Suppressor macrophage (primary cell): ENCODE results near the gene TBC1D2B.
"Not testable (repeated sequence)": the region's sequence is repeated elsewhere in the genome, so short reads cannot be mapped to it uniquely, and the experiment has no call there.

Experiments used
- DNase-seq, 4 experiments: peaks; one replicate each; pipeline ENCODE4 v3.0.0-alpha.2; 2020 to 2022

TBC1D2B gene

GRCh38 chr15:77999486-77999885 lies 78.0 kb downstream of the TBC1D2B start:
- DNase-seq = no peak

- no peak for DNase-seq
Measured at GRCh38 chr15:77998592-77998991, 78.9 kb downstream of the TBC1D2B start.

DNA sequence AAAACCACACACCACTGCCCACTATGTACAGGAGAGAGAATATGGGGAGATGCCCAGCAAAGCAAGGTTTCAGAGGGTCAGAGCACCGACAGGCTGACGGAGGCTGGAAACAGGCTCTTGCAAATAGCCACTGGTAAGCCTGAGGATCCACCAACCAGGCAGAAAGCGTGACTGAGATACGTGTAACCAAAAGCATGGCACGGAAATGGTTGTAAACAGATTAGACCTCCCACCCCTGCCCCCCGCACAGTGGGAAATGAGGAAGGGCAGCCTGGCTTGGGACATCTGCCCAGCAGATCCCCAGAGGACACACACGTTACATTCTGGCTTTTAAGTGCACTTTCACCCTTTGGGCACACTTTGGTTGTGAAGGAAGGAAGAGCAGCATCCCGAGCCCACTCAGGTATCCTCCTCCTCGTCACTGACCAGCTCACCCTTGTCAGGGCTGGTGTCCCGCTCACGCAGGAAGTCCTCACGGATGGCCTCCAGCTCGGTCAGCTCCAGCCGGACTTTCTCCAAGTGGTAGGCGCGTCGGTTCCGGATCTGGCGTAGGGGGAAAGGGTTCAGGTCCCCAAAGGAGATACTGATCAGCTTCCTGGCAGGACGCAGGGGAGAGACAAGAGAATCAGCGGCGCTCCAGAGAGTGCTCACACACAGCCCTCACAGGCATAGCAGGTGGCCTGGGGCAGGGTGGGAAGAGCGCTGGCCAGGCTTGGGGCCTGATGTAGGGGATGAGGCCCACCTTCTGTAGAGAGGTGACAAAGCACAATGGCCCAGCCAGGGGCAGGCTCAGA lies 79.6 kb downstream of the TBC1D2B start:
- not testable (repeated sequence) for DNase-seq

GRCh38 chr15:77997221-77997620 lies 80.3 kb downstream of the TBC1D2B start:
- not testable (repeated sequence) for DNase-seq

DNA sequence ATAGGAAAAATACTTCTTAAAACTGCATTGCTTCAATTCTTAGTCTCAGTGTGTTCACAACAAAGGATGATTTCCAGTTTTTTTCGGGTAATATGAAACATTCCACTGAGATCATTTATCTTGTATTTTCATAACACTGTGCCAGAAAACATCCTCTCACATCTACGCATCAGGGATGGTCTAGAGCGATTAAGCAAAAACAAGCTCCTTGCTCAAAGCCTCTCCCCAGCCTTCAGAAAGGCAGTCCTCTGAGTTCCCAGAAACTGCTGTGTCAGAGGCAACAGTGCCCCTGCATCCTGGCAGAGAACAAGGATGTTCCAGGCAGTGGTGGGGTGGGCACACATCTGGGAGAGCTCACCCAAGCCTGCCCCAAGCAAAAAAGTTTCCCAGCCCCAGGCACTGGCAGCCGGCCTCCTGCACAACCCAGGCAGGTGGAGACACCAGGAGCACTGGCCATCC lies 80.8 kb downstream of the TBC1D2B start:
- not testable (repeated sequence) for DNase-seq

DNA sequence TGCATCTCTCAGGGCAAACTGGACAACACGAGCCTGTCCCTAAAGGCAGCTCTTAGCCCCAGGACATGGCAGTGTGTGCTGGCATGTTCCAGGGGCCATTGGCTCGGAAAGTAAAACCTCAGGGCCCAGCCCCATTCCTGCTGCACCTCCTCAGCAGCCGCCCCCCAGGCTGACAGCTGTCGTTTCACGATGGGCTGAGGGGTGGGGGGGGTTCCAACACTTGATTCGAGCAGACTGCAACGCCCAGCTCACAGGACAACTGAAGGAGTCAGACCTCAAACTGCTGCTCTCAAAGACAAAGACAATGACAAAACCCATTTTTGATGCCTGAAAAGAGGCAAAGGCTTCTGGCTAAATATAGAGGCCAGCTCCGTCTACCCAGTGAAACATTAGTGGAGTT lies 81.3 kb downstream of the TBC1D2B start:
- not testable (repeated sequence) for DNase-seq

GRCh38 chr15:77995537-77995918 lies 82.0 kb downstream of the TBC1D2B start:
- not testable (repeated sequence) for DNase-seq

GRCh38 chr15:77994893-77995536 lies 82.5 kb downstream of the TBC1D2B start:
- not testable (repeated sequence) for DNase-seq

DNA sequence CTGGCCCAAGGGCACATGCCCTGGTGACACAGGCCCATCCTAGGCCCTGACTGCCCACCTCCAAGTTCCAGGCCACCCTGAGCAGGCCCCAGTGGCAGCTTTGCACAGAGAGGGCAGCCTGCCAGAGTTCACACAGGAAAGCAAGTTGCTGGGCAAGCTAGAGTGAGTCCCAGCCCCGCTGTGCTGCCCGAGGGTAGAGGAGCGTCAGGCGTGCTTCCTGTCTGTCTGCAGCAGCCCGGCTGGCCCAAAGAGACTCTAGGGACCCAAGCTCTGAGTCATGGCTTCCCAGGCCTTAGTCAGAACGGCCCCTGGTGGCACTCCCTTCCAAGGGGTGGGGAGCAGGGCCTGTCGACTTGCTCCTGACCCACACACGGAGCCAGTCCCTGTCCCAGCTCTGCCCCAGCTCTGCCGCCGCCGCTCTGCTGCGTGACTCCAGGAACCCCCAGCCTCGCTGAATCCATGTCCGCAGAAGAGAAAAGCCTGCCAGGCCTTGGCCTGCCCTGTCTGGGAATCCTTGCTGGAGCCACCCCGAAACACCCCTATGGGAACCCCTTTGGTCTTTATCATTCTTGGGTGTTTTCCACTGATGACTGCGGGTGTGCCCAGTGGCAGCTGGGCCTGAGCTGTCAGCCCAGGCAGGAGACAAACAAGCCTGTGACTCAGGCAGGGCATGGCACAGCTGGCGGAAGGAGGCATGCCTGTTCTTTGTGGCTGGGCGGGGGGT lies 83.4 kb downstream of the TBC1D2B start:
- peak in 3 of 4 experiments; percentile 12 to 29 (median 17) for DNase-seq

GRCh38 chr15:77993374-77993911 lies 84.1 kb downstream of the TBC1D2B start:
- DNase-seq = no peak

DNA sequence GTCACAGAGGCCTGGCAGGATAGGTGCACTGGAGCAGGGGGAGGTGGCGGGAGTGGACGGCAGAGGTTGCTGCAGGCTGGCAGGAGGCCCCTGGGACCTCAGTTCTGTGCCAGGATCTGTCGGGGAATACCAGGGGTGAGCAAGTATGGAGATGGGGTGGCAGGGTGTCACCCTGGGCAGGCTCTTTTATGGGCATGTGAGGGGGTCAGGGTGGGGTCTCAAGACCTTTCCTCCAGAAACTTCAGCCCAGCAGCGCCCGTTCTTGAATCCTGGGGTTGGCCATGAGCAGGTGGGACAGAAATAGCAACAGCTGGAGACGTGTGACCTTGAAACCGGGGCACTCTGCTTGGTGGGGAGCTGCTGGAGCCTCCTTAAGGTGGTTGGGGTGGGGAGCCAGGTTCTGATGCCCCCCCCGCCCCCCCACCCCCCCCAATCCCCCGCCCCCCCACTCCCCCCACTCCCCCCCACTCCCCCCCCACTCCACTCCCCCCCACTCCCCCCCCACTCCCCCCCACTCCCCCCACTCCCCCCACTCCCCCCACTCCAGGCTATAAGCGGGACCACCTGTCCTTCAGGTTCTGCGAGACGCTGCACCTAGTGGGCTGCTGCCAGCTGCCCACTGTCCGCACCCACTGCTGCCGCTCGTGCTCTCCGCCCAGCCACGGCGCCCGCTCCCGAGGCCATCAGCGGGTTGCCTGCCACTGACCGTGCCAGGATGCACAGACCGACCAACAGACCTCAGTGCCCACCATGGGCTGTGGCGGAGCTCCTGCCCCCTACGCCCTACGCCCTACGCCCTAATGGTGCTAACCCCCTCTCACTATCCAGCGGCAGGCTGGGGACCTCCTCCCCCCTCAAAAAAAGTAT lies 84.9 kb downstream of the TBC1D2B start:
- DNase-seq = no peak

GRCh38 chr15:77991658-77992201 lies 85.8 kb downstream of the TBC1D2B start:
- DNase-seq = not testable (repeated sequence)

DNA sequence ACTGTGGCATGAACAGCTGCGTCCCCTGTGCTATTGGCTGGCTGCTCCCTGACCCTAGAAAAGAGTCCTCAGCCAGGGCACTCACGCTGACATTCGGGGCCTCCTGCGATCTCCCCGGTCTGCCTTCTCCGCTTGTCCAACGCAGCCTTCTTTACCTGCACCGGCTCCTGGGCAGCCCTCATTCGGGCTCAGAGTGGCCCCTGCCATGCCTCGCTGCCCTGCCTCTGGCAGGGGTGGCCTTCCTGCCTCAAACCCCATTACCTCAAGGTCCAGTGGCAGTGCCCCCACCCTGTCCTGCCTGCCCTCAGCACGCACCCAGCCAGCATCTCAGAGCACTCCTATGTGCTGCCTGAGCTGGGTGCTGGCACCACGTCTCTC lies 86.5 kb downstream of the TBC1D2B start:
- no peak for DNase-seq

DNA sequence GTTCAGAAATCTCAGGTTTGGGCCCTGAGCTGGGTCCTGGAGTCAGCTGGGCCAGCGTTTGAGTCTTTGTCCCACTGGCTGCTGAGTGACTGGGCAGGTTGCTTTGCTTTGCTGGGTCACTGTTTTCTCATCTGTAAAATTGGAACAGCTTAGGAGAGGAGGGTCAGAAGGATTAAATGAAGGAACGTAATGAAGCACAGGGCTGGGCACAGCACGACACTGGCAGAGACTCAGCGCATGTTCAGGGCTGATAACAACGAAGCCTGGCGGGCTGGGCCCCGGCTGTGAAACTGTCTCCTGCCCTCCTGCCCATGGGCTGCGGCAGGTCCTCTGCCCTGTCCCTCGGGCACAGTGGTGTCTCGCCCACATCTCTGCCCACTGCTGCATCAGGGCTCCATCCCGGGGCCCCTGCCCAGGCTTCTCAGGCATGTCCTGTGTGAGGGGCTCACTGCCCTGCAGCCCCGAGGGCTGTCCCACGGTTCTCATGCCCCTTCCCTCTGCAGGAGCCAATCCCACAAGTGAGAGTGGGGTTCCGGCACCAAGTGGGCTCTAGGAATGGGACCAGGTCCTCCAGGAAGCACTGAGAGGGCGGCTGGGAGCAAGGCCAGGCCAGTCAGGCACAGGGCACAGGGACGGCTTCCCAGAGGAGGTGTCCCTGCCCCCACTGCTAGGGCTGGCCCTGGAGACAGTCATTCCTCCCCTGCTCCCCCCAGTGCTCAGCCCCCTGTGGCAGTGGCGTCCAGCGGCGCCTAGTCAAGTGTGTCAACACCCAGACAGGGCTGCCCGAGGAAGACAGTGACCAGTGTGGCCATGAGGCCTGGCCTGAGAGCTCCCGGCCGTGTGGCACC lies 88.0 kb downstream of the TBC1D2B start:
- DNase-seq = no peak

DNA sequence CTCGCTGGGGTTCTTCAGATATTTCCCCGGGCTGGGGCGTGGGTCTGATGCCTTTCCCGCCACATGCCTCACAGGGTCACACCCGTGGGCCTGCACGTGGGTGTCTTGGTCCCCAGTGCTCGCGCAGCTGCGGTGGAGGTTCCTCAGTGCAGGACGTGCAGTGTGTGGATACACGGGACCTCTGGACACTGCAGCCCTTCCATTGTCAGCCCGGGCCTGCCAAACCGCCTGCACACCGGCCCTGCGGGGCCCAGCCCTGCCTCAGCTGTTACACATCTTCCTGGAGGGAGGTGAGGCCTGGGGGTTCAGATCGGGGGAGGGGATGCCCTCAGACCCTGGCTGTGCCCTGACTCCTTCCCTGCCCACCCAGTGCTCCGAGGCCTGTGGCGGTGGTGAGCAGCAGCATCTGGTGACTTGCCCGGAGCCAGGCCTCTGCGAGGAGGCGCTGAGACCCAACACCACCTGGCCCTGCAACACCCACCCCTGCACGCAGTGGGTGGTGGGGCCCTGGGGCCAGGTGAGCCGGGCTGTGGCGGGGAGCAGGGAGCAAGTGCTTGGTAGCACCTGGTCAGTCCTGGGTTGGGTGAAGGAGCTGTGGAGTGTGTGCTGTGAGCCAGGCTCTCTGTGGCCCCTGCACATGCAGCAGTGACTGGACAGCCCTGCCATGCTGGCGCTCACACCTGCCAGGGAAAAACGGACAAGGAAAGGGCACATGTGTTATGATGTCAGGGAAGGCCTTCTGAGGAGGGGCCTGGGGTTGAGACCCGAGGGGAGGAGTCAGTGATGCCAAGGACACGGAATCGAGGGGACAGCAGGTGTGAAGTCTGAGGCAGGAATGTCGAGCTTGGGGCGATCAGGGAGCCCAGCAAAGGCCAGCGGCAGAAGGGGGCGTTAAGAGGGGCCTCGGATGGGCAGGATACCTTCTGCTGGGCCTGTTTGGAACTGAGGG lies 88.9 kb downstream of the TBC1D2B start:
- DNase-seq = no peak

DNA sequence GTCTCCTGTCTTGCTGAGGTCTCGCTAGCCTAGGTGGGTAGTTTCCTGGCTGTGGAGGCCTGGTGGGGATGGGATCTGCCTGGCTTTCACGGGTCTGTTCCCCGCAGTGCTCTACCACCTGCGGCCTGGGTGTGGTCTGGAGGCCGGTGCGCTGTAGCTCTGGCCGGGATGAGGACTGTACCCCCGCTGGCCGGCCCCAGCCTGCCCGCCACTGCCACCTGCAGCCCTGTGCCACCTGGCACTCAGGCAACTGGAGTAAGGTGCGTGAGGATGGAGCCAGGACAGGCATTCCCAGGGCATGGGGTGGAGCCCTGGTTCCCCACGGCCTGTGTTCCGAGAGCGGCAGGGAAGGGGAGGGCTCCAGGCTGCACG lies 89.8 kb downstream of the TBC1D2B start:
- DNase-seq = not testable (repeated sequence)

DNA sequence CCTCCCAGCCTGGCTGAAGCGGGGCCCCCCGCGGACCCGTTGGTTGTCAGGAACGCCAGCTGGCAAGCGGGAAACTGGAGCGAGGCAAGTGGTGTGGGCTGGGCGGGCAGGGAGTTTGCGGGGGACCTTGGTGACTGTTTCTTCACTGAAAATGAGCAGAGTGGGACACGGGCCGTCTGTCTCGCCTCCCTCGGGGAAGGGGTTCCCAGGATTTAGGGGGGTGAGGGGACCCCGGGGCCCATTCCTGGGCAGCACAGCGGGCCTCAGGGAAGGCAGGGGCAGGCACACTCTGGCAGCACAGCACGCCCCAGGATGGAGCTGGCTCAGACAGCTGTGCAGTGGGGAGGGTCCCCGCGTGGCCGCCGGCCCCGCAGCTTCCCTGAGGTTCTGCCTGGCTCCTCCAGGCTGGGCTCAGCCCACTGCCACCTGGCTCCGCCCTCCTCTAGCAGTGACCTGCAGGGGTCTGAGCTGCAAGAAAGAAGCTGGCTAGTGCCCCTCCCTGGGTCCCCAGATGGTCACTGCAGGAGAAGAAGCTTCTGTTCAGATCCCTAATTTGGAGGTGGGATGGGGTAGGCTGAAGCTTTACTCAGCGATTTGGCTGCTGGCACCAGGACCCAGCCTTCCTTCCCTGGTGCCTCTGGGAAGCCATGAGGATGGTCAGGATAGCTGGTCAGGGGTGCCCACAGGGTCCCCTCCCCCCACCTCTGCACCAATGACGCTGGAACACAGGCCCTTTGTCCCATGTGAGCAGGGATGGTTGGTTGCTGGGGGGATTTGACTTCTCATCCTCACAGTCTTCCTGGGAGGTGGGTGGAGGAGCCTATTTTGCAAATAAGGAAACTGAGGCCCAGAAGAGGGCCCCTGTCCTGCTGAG lies 90.4 kb downstream of the TBC1D2B start:
- DNase-seq = no peak

GRCh38 chr15:77985931-77986480 lies 91.5 kb downstream of the TBC1D2B start:
- no peak for DNase-seq
